GM12864 (cell line): Measurements from ENCODE around the gene INSM1.

Source experiments
- DNase-seq: peaks from one replicate; pipeline ENCODE4 v3.0.0-alpha.2; 2011; ENCODE audit warnings: low read depth
- H3K4me3 ChIP-seq: 2 replicates; pipeline ENCODE4 v1.5.1; 2011; ENCODE audit warnings: mild to moderate bottlenecking, low read depth, low read length, control low read depth
- CTCF ChIP-seq: IDR thresholded peaks from 2 replicates; pipeline ENCODE4 v1.5.1; 2011; ENCODE audit warnings: low read depth, mild to moderate bottlenecking, moderate library complexity, low read length, control low read depth, inconsistent platforms; ENCODE audit errors: missing control alignments

INSM1 gene

GRCh38 chr20:20371681-20372080, 3.8 kb downstream of the INSM1 start:
- no peak for TF ChIP-seq CTCF
- no peak overlapping the region for H3K4me3 ChIP-seq

GRCh38 chr20:20373091-20373571, 5.2 kb downstream of the INSM1 start:
- TF ChIP-seq CTCF = no peak
- H3K4me3 ChIP-seq = no peak overlapping the region
- no peak for DNase-seq

More at GRCh38 chr20:20371681-20372080, 3.8 kb downstream of the INSM1 start:
- DNase-seq = no peak

GRCh38 chr20:20375862-20376261, 8.0 kb downstream of the INSM1 start:
- no peak overlapping the region for H3K4me3 ChIP-seq
- DNase-seq = no peak
- TF ChIP-seq CTCF = no peak

- no peak for DNase-seq
- no peak for TF ChIP-seq CTCF
- H3K4me3 ChIP-seq = no peak overlapping the region
Observed at GRCh38 chr20:20386192-20386591, 18.3 kb downstream of the INSM1 start.

GRCh38 chr20:20390393-20390792, 22.5 kb downstream of the INSM1 start:
- DNase-seq = no peak
- no peak for TF ChIP-seq CTCF
- H3K4me3 ChIP-seq = no peak overlapping the region

GRCh38 chr20:20391115-20391514, 23.2 kb downstream of the INSM1 start:
- no peak for DNase-seq
- no peak overlapping the region for H3K4me3 ChIP-seq
- TF ChIP-seq CTCF = no peak

GRCh38 chr20:20391766-20392165, 23.9 kb downstream of the INSM1 start:
- no peak for TF ChIP-seq CTCF
- H3K4me3 ChIP-seq = no peak overlapping the region
- no peak for DNase-seq
